Measurements from ENCODE around the gene VDR.

- TF ChIP-seq CTCF (IDR thresholded peaks at IDR 0.05; ENCODE audit: low read depth, low read length) (no peak), EZH2phosphoT487 (IDR thresholded peaks at IDR 0.05; ENCODE audit: low read depth) (no peak)
Measured at GRCh38 chr12:47910486-47910885, 5.7 kb upstream of the VDR start.
